ENCODE results near the gene CHAC1.

- TF ChIP-seq TAF1 (IDR thresholded peaks at IDR 0.05; ENCODE audit: low read depth), result no peak
- TF ChIP-seq, protein P1, sequence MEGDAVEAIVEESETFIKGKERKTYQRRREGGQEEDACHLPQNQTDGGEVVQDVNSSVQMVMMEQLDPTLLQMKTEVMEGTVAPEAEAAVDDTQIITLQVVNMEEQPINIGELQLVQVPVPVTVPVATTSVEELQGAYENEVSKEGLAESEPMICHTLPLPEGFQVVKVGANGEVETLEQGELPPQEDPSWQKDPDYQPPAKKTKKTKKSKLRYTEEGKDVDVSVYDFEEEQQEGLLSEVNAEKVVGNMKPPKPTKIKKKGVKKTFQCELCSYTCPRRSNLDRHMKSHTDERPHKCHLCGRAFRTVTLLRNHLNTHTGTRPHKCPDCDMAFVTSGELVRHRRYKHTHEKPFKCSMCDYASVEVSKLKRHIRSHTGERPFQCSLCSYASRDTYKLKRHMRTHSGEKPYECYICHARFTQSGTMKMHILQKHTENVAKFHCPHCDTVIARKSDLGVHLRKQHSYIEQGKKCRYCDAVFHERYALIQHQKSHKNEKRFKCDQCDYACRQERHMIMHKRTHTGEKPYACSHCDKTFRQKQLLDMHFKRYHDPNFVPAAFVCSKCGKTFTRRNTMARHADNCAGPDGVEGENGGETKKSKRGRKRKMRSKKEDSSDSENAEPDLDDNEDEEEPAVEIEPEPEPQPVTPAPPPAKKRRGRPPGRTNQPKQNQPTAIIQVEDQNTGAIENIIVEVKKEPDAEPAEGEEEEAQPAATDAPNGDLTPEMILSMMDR (IDR thresholded peaks at IDR 0.05; ENCODE audit: poor library complexity, severe bottlenecking), result no peak
- TF ChIP-seq EZH2 (IDR thresholded peaks at IDR 0.05; ENCODE audit: borderline replicate concordance, insufficient read depth, low read length, poor library complexity, severe bottlenecking), result no peak
- TF ChIP-seq MXI1 (conservative IDR thresholded peaks at IDR 0.05; ENCODE audit: poor library complexity, severe bottlenecking), result no peak
- TF ChIP-seq SMC3 (conservative IDR thresholded peaks at IDR 0.05; ENCODE audit: poor library complexity), result no peak
- TF ChIP-seq POLR2AphosphoS5 (IDR thresholded peaks at IDR 0.05), result no peak
- TF ChIP-seq EP300 (conservative IDR thresholded peaks at IDR 0.05; ENCODE audit: poor library complexity, severe bottlenecking), result no peak
- no peak for TF ChIP-seq RAD21 (conservative IDR thresholded peaks at IDR 0.05)
- TF ChIP-seq, protein P2, sequence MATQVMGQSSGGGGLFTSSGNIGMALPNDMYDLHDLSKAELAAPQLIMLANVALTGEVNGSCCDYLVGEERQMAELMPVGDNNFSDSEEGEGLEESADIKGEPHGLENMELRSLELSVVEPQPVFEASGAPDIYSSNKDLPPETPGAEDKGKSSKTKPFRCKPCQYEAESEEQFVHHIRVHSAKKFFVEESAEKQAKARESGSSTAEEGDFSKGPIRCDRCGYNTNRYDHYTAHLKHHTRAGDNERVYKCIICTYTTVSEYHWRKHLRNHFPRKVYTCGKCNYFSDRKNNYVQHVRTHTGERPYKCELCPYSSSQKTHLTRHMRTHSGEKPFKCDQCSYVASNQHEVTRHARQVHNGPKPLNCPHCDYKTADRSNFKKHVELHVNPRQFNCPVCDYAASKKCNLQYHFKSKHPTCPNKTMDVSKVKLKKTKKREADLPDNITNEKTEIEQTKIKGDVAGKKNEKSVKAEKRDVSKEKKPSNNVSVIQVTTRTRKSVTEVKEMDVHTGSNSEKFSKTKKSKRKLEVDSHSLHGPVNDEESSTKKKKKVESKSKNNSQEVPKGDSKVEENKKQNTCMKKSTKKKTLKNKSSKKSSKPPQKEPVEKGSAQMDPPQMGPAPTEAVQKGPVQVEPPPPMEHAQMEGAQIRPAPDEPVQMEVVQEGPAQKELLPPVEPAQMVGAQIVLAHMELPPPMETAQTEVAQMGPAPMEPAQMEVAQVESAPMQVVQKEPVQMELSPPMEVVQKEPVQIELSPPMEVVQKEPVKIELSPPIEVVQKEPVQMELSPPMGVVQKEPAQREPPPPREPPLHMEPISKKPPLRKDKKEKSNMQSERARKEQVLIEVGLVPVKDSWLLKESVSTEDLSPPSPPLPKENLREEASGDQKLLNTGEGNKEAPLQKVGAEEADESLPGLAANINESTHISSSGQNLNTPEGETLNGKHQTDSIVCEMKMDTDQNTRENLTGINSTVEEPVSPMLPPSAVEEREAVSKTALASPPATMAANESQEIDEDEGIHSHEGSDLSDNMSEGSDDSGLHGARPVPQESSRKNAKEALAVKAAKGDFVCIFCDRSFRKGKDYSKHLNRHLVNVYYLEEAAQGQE (IDR thresholded peaks at IDR 0.05; ENCODE audit: borderline replicate concordance), result no peak
Observed at GRCh38 chr15:40995656-40996055, 42.4 kb downstream of the CHAC1 start.

All from neural cell (in vitro differentiated cells).